OCI-LY1 (cell line): Measurements from ENCODE around the gene PPIL6.

Source experiments
- H2AFZ ChIP-seq: fragments of 200-600 bp; sonication (generic), shearing (Covaris generic); 2 replicates; pipeline ENCODE4 v1.6.0; 2014; ENCODE audit warnings: antibody characterized with exemption, mild to moderate bottlenecking, low read length
- H3F3A ChIP-seq: fragments of 200-600 bp; sonication (generic), shearing (Covaris generic); 2 replicates; pipeline ENCODE4 v1.6.0; 2014; ENCODE audit warnings: mild to moderate bottlenecking, antibody characterized with exemption, low read length, moderate library complexity; ENCODE audit not compliant: insufficient read depth
- H3K27ac ChIP-seq: fragments of 200-600 bp; sonication (generic); 2 replicates; pipeline ENCODE4 v1.5.1; 2014; ENCODE audit warnings: low read length, mixed run types, mild to moderate bottlenecking, low read depth; ENCODE audit not compliant: poor library complexity, severe bottlenecking
- H3K27me3 ChIP-seq: fragments of 200-600 bp; sonication (generic); 2 replicates; pipeline ENCODE4 v1.6.0; 2014; ENCODE audit warnings: antibody characterized with exemption, mild to moderate bottlenecking, low read length, moderate library complexity; ENCODE audit not compliant: insufficient read depth
- H3K36me3 ChIP-seq: fragments of 200-600 bp; sonication (generic); 2 replicates; pipeline ENCODE4 v1.6.1; 2014; ENCODE audit warnings: mild to moderate bottlenecking, antibody characterized with exemption, low read length, moderate library complexity, mixed read lengths; ENCODE audit not compliant: insufficient read depth
- H3K4me1 ChIP-seq: fragments of 200-600 bp; sonication (generic); 2 replicates; pipeline ENCODE4 v1.5.1; 2014; ENCODE audit warnings: mild to moderate bottlenecking, low read length, moderate library complexity; ENCODE audit not compliant: insufficient read depth, severe bottlenecking
- H3K4me2 ChIP-seq: fragments of 200-600 bp; sonication (generic), shearing (Covaris generic); 2 replicates; pipeline ENCODE4 v1.6.1; 2014; ENCODE audit warnings: low read length
- H3K4me3 ChIP-seq: fragments of 200-600 bp; sonication (generic); 2 replicates; pipeline ENCODE4 v1.5.1; 2014; ENCODE audit warnings: low read length, low read depth, mild to moderate bottlenecking, mixed read lengths; ENCODE audit not compliant: poor library complexity, severe bottlenecking
- H3K79me2 ChIP-seq: fragments of 200-600 bp; shearing (Covaris generic); 2 replicates; pipeline ENCODE4 v1.6.1; 2016; ENCODE audit warnings: mixed run types, low read length, mixed read lengths; ENCODE audit not compliant: insufficient read depth
- H3K9ac ChIP-seq: fragments of 200-600 bp; sonication (generic), shearing (Covaris generic); 2 replicates; pipeline ENCODE4 v1.6.1; 2014; ENCODE audit warnings: mild to moderate bottlenecking, low read length, mixed read lengths
- H3K9me2 ChIP-seq: fragments of 200-600 bp; sonication (generic), shearing (Covaris generic); 2 replicates; pipeline ENCODE4 v1.6.1; 2014; ENCODE audit warnings: low read depth, mild to moderate bottlenecking, low read length, mixed read lengths
- H3K9me3 ChIP-seq: fragments of 200-600 bp; shearing (Covaris generic); 2 replicates; pipeline ENCODE4 v1.6.1; 2014; ENCODE audit warnings: low read length, mixed read lengths
- H4K20me1 ChIP-seq: fragments of 200-600 bp; sonication (generic), shearing (Covaris generic); 2 replicates; pipeline ENCODE4 v1.6.0; 2016; ENCODE audit warnings: mild to moderate bottlenecking, low read length; ENCODE audit not compliant: insufficient read depth
- EZH2 ChIP-seq: fragments of 200-600 bp; sonication (generic), shearing (Covaris generic); IDR thresholded peaks from 2 replicates; pipeline ENCODE4 v1.8.0; 2017; ENCODE audit warnings: borderline replicate concordance, mixed run types, mild to moderate bottlenecking, antibody characterized with exemption, low read length, moderate library complexity, mixed read lengths
- TF ChIP-seq, protein P1 (sequence below): fragments of 200-600 bp; sonication (generic), shearing (Covaris generic); IDR thresholded peaks from 2 replicates; pipeline ENCODE4 v1.5.1; 2017; ENCODE audit warnings: mild to moderate bottlenecking, antibody characterized with exemption, low read length, moderate library complexity, mixed read lengths

PPIL6 gene

DNA sequence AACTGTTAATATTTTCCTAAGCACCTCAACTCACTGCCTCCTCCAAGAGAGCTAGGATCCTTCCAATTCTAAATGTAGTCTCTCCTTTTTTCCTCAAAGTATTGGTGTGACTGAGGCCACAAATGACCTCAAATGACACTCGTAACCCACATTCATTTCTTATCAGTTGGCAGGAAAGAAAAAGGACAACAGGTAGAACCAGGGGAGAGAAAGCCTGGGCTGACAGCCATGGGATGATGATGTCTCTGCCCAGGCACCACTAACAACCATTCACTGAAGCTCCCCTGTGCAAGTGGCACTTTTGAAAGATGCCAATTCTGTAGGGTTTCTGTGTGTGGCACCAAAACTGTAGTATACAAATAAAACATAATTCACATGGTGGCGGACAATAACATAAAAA, 35.2 kb upstream of the PPIL6 start:
- TF ChIP-seq, protein P1, sequence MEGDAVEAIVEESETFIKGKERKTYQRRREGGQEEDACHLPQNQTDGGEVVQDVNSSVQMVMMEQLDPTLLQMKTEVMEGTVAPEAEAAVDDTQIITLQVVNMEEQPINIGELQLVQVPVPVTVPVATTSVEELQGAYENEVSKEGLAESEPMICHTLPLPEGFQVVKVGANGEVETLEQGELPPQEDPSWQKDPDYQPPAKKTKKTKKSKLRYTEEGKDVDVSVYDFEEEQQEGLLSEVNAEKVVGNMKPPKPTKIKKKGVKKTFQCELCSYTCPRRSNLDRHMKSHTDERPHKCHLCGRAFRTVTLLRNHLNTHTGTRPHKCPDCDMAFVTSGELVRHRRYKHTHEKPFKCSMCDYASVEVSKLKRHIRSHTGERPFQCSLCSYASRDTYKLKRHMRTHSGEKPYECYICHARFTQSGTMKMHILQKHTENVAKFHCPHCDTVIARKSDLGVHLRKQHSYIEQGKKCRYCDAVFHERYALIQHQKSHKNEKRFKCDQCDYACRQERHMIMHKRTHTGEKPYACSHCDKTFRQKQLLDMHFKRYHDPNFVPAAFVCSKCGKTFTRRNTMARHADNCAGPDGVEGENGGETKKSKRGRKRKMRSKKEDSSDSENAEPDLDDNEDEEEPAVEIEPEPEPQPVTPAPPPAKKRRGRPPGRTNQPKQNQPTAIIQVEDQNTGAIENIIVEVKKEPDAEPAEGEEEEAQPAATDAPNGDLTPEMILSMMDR, result no peak
- TF ChIP-seq EZH2, result no peak
- Histone ChIP-seq H3K36me3 (peaks cover 93% of the 10 kb centered on the region), H3K27ac (no peak overlapping the region), H4K20me1 (no peaks in the 10 kb centered on the region), H3K9me3 (no peaks in the 10 kb centered on the region), H3K4me2 (no peak overlapping the region), H3K4me1 (peaks cover 44% of the 10 kb centered on the region), H3K79me2 (peaks cover 43% of the 10 kb centered on the region), H3K4me3 (no peak overlapping the region), H2AFZ (no peak overlapping the region), H3K9me2 (no peaks in the 10 kb centered on the region), H3K9ac (no peak overlapping the region), H3F3A (no peaks in the 10 kb centered on the region), H3K27me3 (no peaks in the 10 kb centered on the region)

DNA sequence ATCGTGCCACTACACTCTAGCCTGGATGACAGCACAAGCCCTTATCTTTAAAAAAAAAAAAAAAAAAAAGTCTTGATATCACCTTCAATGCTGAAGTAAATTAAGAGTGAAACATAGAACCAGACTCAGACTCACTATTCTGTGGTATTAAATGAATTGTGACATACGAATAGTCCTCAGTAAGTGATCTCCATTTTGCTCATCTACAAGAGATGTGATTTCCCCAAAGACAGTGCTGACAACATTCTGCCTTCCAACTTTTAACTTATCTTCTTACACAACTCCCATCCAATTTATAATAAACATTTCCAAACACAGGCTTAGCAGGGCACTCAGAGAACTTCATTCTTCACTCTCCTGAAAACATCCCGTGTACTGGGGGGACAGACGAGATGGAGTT, 34.6 kb upstream of the PPIL6 start:
- Histone ChIP-seq H4K20me1 (no peaks in the 10 kb centered on the region), H2AFZ (no peak overlapping the region), H3F3A (no peaks in the 10 kb centered on the region), H3K4me3 (no peak overlapping the region), H3K9me2 (no peaks in the 10 kb centered on the region), H3K27me3 (no peaks in the 10 kb centered on the region), H3K4me2 (no peak overlapping the region), H3K79me2 (peaks cover 37% of the 10 kb centered on the region), H3K9me3 (no peaks in the 10 kb centered on the region), H3K36me3 (peaks cover 93% of the 10 kb centered on the region), H3K4me1 (peaks cover 37% of the 10 kb centered on the region), H3K27ac (no peak overlapping the region), H3K9ac (no peak overlapping the region)
- TF ChIP-seq, protein P1, result no peak
- TF ChIP-seq EZH2, result no peak

DNA sequence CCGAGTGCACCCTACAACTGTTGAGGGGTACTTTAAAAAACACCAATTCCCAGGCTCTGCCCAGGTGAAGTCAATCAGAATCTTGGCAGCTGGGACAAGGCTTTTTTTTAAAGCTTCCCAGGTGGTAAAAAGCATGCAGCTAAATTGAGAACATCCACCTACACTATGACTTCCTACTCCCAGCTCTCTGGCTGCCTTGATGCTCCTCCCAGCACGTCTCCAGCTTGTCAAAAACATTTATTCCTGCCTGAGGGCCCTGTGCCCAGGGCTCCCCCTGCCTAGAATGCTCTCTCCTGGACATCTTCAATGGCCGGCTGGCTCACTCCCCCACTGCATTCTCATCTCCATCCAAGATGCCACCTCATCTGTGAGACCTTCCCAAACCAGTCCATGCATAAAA, 32.7 kb upstream of the PPIL6 start:
- H3F3A ChIP-seq, result no peaks in the 10 kb centered on the region
- no peaks in the 10 kb centered on the region for H3K27me3 ChIP-seq
- H3K9ac ChIP-seq, result no peak overlapping the region
- H2AFZ ChIP-seq, result no peak overlapping the region
- no peak overlapping the region for H3K4me3 ChIP-seq
- H3K79me2 ChIP-seq, result peaks cover 20% of the 10 kb centered on the region
- no peak overlapping the region for H3K27ac ChIP-seq
- no peaks in the 10 kb centered on the region for H3K9me3 ChIP-seq
- TF ChIP-seq, protein P1, result no peak
- no peak for TF ChIP-seq EZH2
- no peaks in the 10 kb centered on the region for H4K20me1 ChIP-seq
- peaks cover 20% of the 10 kb centered on the region for H3K4me1 ChIP-seq
- no peaks in the 10 kb centered on the region for H3K9me2 ChIP-seq
- H3K4me2 ChIP-seq, result no peak overlapping the region
- H3K36me3 ChIP-seq, result peaks cover 96% of the 10 kb centered on the region
